GM23338 (cell line): ENCODE measurements around the gene SLC19A2. TPM values are rescaled to one million over a fixed set of nuclear protein-coding genes. Genes with fewer than 3 reads are reported as not detected.
A peak's percentile ranks its signal among the peaks of the same experiment; 100 is the strongest.

Source experiments
- ATAC-seq: fragments of 200-7000 bp; cut with Tn5 transposase; 3 replicates; pipeline ENCODE4 v1.9.1; 2020
- DNase-seq: peaks from one replicate; pipeline ENCODE4 v3.0.0-alpha.2; 2015; ENCODE audit warnings: low spot score
- H2AFZ ChIP-seq: fragments of 200-600 bp; sonication (generic); 2 replicates; pipeline ENCODE4 v1.8.0; 2016; ENCODE audit warnings: antibody characterized with exemption, mild to moderate bottlenecking, moderate library complexity
- H3F3A ChIP-seq: fragments of 200-600 bp; sonication (generic); replicated peaks from 2 replicates; pipeline ENCODE4 v1.8.0; 2017; ENCODE audit warnings: antibody characterized with exemption, mixed run types, low read depth
- H3K27ac ChIP-seq: fragments of 200-600 bp; sonication (generic); 2 replicates; pipeline ENCODE4 v1.6.1; 2016; ENCODE audit warnings: low read depth
- H3K27me3 ChIP-seq: fragments of 200-600 bp; sonication (generic); 2 replicates; pipeline ENCODE4 v1.8.0; 2016; ENCODE audit warnings: mild to moderate bottlenecking, mixed run types, moderate library complexity; ENCODE audit not compliant: insufficient read depth
- H3K36me3 ChIP-seq: fragments of 200-600 bp; sonication (generic); 2 replicates; pipeline ENCODE4 v1.8.0; 2016; ENCODE audit warnings: mild to moderate bottlenecking; ENCODE audit not compliant: insufficient read depth
- H3K4me1 ChIP-seq: fragments of 200-600 bp; sonication (generic); 2 replicates; pipeline ENCODE4 v1.8.0; 2016; ENCODE audit warnings: mild to moderate bottlenecking, moderate library complexity; ENCODE audit not compliant: insufficient read depth
- H3K4me2 ChIP-seq: fragments of 200-600 bp; sonication (generic); 2 replicates; pipeline ENCODE4 v1.7.1; 2017; ENCODE audit warnings: mixed run types
- H3K4me3 ChIP-seq: fragments of 200-600 bp; sonication (generic); 2 replicates; pipeline ENCODE4 v1.6.1; 2016; ENCODE audit warnings: mixed run types
- H3K79me2 ChIP-seq: fragments of 200-600 bp; sonication (generic); replicated peaks from 2 replicates; pipeline ENCODE4 v1.8.0; 2017; ENCODE audit warnings: mild to moderate bottlenecking; ENCODE audit not compliant: insufficient read depth
- H3K9me2 ChIP-seq: fragments of 200-600 bp; sonication (generic); 2 replicates; pipeline ENCODE4 v1.8.0; 2017; ENCODE audit not compliant: insufficient read depth
- H4K20me1 ChIP-seq: fragments of 200-600 bp; sonication (generic); replicated peaks from 2 replicates; pipeline ENCODE4 v1.8.0; 2017; ENCODE audit warnings: mild to moderate bottlenecking; ENCODE audit not compliant: insufficient read depth
- H3K27ac Mint-ChIP-seq: 2 replicates; pipeline ENCODE4 v1.8.0; 2020; ENCODE audit warnings: inconsistent platforms, mild to moderate bottlenecking, moderate library complexity, mixed read lengths
- H3K27me3 Mint-ChIP-seq: 3 replicates; pipeline ENCODE4 v1.8.0; 2022; ENCODE audit warnings: low read depth, mild to moderate bottlenecking, moderate library complexity, mixed read lengths, inconsistent platforms; ENCODE audit not compliant: insufficient read depth, poor library complexity
- H3K36me3 Mint-ChIP-seq: 3 replicates; pipeline ENCODE4 v1.8.0; 2021; ENCODE audit warnings: low read depth, mild to moderate bottlenecking, inconsistent platforms, moderate library complexity, mixed read lengths
- H3K4me1 Mint-ChIP-seq: 3 replicates; pipeline ENCODE4 v1.8.0; 2020; ENCODE audit warnings: mild to moderate bottlenecking, inconsistent platforms, mixed read lengths
- H3K4me3 Mint-ChIP-seq: 3 replicates; pipeline ENCODE4 v1.8.0; 2021; ENCODE audit warnings: moderate library complexity, mild to moderate bottlenecking, inconsistent platforms, mixed read lengths
- H3K9me3 Mint-ChIP-seq: 3 replicates; pipeline ENCODE4 v1.8.0; 2020; ENCODE audit warnings: moderate library complexity, mild to moderate bottlenecking, inconsistent platforms, mixed read lengths
- CREB1 ChIP-seq: fragments of 250-450 bp; sonication (Bioruptor Pico); IDR thresholded peaks from 2 replicates; pipeline ENCODE4 v1.5.0; 2020; ENCODE audit warnings: low read depth, mild to moderate bottlenecking, moderate library complexity
- ETS1 ChIP-seq: IDR thresholded peaks from 2 replicates; pipeline ENCODE4 v1.6.1; 2016; ENCODE audit warnings: antibody characterized with exemption
- EZH2 ChIP-seq: fragments of 200-600 bp; sonication (generic); IDR thresholded peaks from one replicate; pipeline ENCODE4 v1.8.0; 2017; ENCODE audit warnings: antibody characterized with exemption, mild to moderate bottlenecking, low read depth; ENCODE audit not compliant: unreplicated experiment
- EZH2phosphoT487 ChIP-seq: fragments of 200-600 bp; sonication (generic); IDR thresholded peaks from one replicate; pipeline ENCODE4 v1.8.1; 2018; ENCODE audit warnings: antibody characterized with exemption; ENCODE audit not compliant: unreplicated experiment
- JUNB ChIP-seq: IDR thresholded peaks from one replicate; pipeline ENCODE4 v1.6.1; 2016; ENCODE audit warnings: antibody characterized with exemption; ENCODE audit not compliant: unreplicated experiment
- POLR2AphosphoS5 ChIP-seq: IDR thresholded peaks from 2 replicates; pipeline ENCODE4 v1.6.1; 2016; ENCODE audit warnings: antibody characterized with exemption, low read depth
- REST ChIP-seq: IDR thresholded peaks from one replicate; pipeline ENCODE4 v1.6.1; 2018; ENCODE audit warnings: antibody characterized with exemption; ENCODE audit not compliant: unreplicated experiment
- STAT1 ChIP-seq: IDR thresholded peaks from one replicate; pipeline ENCODE4 v1.6.1; 2016; ENCODE audit warnings: antibody characterized with exemption; ENCODE audit not compliant: unreplicated experiment
- ZNF114 ChIP-seq: fragments of 250-450 bp; sonication (Bioruptor Pico); IDR thresholded peaks from 2 replicates; pipeline ENCODE4 v1.5.0; 2020; ENCODE audit warnings: mild to moderate bottlenecking, moderate library complexity
- ZNF331 ChIP-seq: fragments of 250-450 bp; sonication (Bioruptor Pico); IDR thresholded peaks from 2 replicates; pipeline ENCODE4 v1.5.0; 2020; ENCODE audit warnings: low read depth, mild to moderate bottlenecking, moderate library complexity
- polyA plus RNA-seq: library from polyadenylated mRNA; unstranded; fragments of >200 nt; fragmentation: Nextera tagmentation; extraction: Ambion mirVana; gene quantifications from 2 replicates; pipeline ENCODE4 v1.2.1, GENCODE V29; 2016
- total RNA-seq: library from RNA; depleted of rRNA; stranded (reverse); fragments of >200 nt; shearing (Covaris generic); gene quantifications from 2 replicates; pipeline ENCODE4 v1.2.3, GENCODE V29; 2014

SLC19A2 gene
- total and polyA plus RNA-seq, 2 experiments from 2014 or later: 11.1 to 39.1 TPM

- peak within 1 kb of the TSS; percentile 83; the same call in 1 of the 2 replicates for H2AFZ ChIP-seq
- peaks cover 3% of the 10 kb centered on the region; the same call in 1 of the 3 replicates for H3K9me3 Mint-ChIP-seq
- H3K4me3 Mint-ChIP-seq: peak within 1 kb of the TSS; percentile 98
- H3K9me2 ChIP-seq: no peaks in the 10 kb centered on the region
- no peaks in the 10 kb centered on the region for H3K79me2 ChIP-seq
- DNase-seq: peak; percentile 97
- H3F3A ChIP-seq: no peaks in the 10 kb centered on the region
- peaks cover 10% of the 10 kb centered on the region; the same call in 2 of the 3 replicates for H3K4me1 Mint-ChIP-seq
- H3K4me1 ChIP-seq: peaks cover 4% of the 10 kb centered on the region
- ATAC-seq: peak; percentile 100
- no peak for TF ChIP-seq REST
- TF ChIP-seq ZNF114: no peak
- TF ChIP-seq POLR2AphosphoS5: peak; percentile 64
- TF ChIP-seq JUNB: no peak
- TF ChIP-seq CREB1: peak; percentile 34; the same call in 1 of the 2 replicates
- no peak for TF ChIP-seq EZH2
- no peak for TF ChIP-seq ZNF331 (CRISPR knock-in tag)
- no peaks in the 10 kb centered on the region for H3K36me3 ChIP-seq
- peak within 1 kb of the TSS; percentile 79 for H3K4me2 ChIP-seq
- 0 out of 2 replicates have a peak within 1 kb of the TSS, but pooled peaks have one; percentile 76 for H3K27ac Mint-ChIP-seq
- no peak within 1 kb of the TSS for H3K27ac ChIP-seq
- H3K27me3 Mint-ChIP-seq: peaks cover 6% of the 10 kb centered on the region
- H3K4me3 ChIP-seq: peak within 1 kb of the TSS; percentile 59
- H3K27me3 ChIP-seq: peaks cover 23% of the 10 kb centered on the region
- H3K36me3 Mint-ChIP-seq: no peaks in the 10 kb centered on the region
- no peaks in the 10 kb centered on the region for H4K20me1 ChIP-seq
These were observed 58.6 kb downstream of the SLC19A2 start, which contains the start of gene CCDC181 for GRCh38 chr1:169427081-169427641. Gene CCDC181 (minus strand): TSS chr1:169427474. CDS start chr1:169424927, 2,547 bp downstream.

GRCh38 chr1:169426174-169426705 is 59.5 kb downstream of the SLC19A2 start:
- no peak for TF ChIP-seq JUNB
- TF ChIP-seq ZNF331 (CRISPR knock-in tag): no peak
- no peak for TF ChIP-seq ETS1
- no peak for TF ChIP-seq STAT1
- no peak for TF ChIP-seq ZNF114
- TF ChIP-seq CREB1: no peak
- no peak for TF ChIP-seq EZH2phosphoT487
- no peak overlapping the region for H3K27ac ChIP-seq
- peaks cover 23% of the 10 kb centered on the region for H3K27me3 ChIP-seq
- no peak overlapping the region for H2AFZ ChIP-seq
- H3K27me3 Mint-ChIP-seq: peaks cover 4% of the 10 kb centered on the region
- peaks cover 4% of the 10 kb centered on the region for H3K4me1 ChIP-seq
- H3K9me3 Mint-ChIP-seq: no peaks in the 10 kb centered on the region
- no peaks in the 10 kb centered on the region for H3K9me2 ChIP-seq
- H3K4me3 ChIP-seq: peak overlapping the region; percentile 59; the same call in 1 of the 2 replicates
- no peak overlapping the region for H3K27ac Mint-ChIP-seq
- no peaks in the 10 kb centered on the region for H3F3A ChIP-seq
- no peak for DNase-seq
- H3K4me3 Mint-ChIP-seq: peak overlapping the region; percentile 98
- ATAC-seq: no peak
- no peaks in the 10 kb centered on the region for H3K36me3 Mint-ChIP-seq
- no peaks in the 10 kb centered on the region for H3K79me2 ChIP-seq
- no peaks in the 10 kb centered on the region for H4K20me1 ChIP-seq
- peak overlapping the region; percentile 79 for H3K4me2 ChIP-seq
- H3K4me1 Mint-ChIP-seq: peaks cover 10% of the 10 kb centered on the region; the same call in 2 of the 3 replicates
- H3K36me3 ChIP-seq: no peaks in the 10 kb centered on the region
